Smooth muscle cell (in vitro differentiated cells): Measurements from ENCODE around the gene DEFB131B. TPM values are rescaled to one million over a fixed set of nuclear protein-coding genes. Genes with fewer than 3 reads are reported as not detected.
"Not testable (repeated sequence)": the region's sequence is repeated elsewhere in the genome, so short reads cannot be mapped to it uniquely, and the experiment has no call there.

ENCODE experiments used
- DNase-seq: peaks from one replicate; lab custom pipeline; 2025; ENCODE audit not compliant: unreplicated experiment; lab: John Stamatoyannopoulos, UW
- H2AFZ ChIP-seq: fragments of 200-600 bp; sonication (generic); 2 replicates; pipeline ENCODE4 v1.6.0; 2016; ENCODE audit warnings: antibody characterized with exemption, low read depth, mild to moderate bottlenecking
- H3F3A ChIP-seq: fragments of 200-600 bp; sonication (generic); 2 replicates; pipeline ENCODE4 v1.6.0; 2017; ENCODE audit warnings: antibody characterized with exemption, low read depth
- H3K27ac ChIP-seq: fragments of 200-600 bp; sonication (generic); 2 replicates; pipeline ENCODE4 v1.5.1; 2016; ENCODE audit warnings: low read depth, mild to moderate bottlenecking
- H3K27me3 ChIP-seq: fragments of 200-600 bp; sonication (generic); 2 replicates; pipeline ENCODE4 v1.6.1; 2016; ENCODE audit warnings: low read depth, mild to moderate bottlenecking
- H3K36me3 ChIP-seq: fragments of 200-600 bp; sonication (generic); 2 replicates; pipeline ENCODE4 v1.5.1; 2016; ENCODE audit warnings: low read depth
- H3K4me1 ChIP-seq: fragments of 200-600 bp; sonication (generic); 2 replicates; pipeline ENCODE4 v1.5.1; 2016; ENCODE audit warnings: low read depth
- H3K4me2 ChIP-seq: fragments of 200-600 bp; sonication (generic); 2 replicates; pipeline ENCODE4 v1.6.0; 2016; ENCODE audit warnings: mild to moderate bottlenecking
- H3K4me3 ChIP-seq: fragments of 200-600 bp; sonication (generic); 2 replicates; pipeline ENCODE4 v1.5.1; 2016; ENCODE audit warnings: mild to moderate bottlenecking
- H3K79me2 ChIP-seq: fragments of 200-600 bp; sonication (generic); 2 replicates; pipeline ENCODE4 v1.6.0; 2016; ENCODE audit warnings: low read depth, mild to moderate bottlenecking
- H3K9ac ChIP-seq: fragments of 200-600 bp; sonication (generic); 2 replicates; pipeline ENCODE4 v1.6.0; 2016; ENCODE audit warnings: low read depth
- H3K9me3 ChIP-seq: fragments of 200-600 bp; sonication (generic); replicated peaks from 2 replicates; pipeline ENCODE4 v1.5.1; 2016; ENCODE audit warnings: low read depth
- H4K20me1 ChIP-seq: fragments of 200-600 bp; sonication (generic); 2 replicates; pipeline ENCODE4 v1.6.0; 2016; ENCODE audit warnings: low read depth
- CTCF ChIP-seq: fragments of 200-600 bp; sonication (generic); IDR thresholded peaks from 2 replicates; pipeline ENCODE4 v1.5.1; 2017; ENCODE audit warnings: borderline replicate concordance, mild to moderate bottlenecking, antibody characterized with exemption; ENCODE audit not compliant: insufficient read depth, poor library complexity, severe bottlenecking
- WGBS: methylation state at CpG from one replicate; pipeline ENCODE4 v1.1.7; 2016; ENCODE audit warnings: low lambda C conversion rate; 5-methylcytosine and 5-hydroxymethylcytosine counted together
- polyA plus RNA-seq: library from polyadenylated mRNA; unstranded; fragments of >200 nt; fragmentation: Nextera tagmentation; extraction: Ambion mirVana; gene quantifications from 2 replicates; pipeline ENCODE4 v1.2.1, GENCODE V29; 2016
- total RNA-seq: library from RNA; depleted of rRNA; stranded (reverse); fragments of >200 nt; gene quantifications from 2 replicates; pipeline ENCODE4 v1.2.3, GENCODE V29; 2014

Gene DEFB131B
- total and polyA plus RNA-seq, 2 experiments from 2014 or later = not detected

GRCh38 chr11:71870661-71871060, 7.6 kb upstream of the DEFB131B start:
- not testable (repeated sequence) for H3K4me3 ChIP-seq, H3F3A ChIP-seq, DNase-seq, H3K27ac ChIP-seq, H3K36me3 ChIP-seq, H3K4me2 ChIP-seq, H2AFZ ChIP-seq, H3K9ac ChIP-seq, H3K9me3 ChIP-seq, H3K4me1 ChIP-seq, H3K27me3 ChIP-seq, H3K79me2 ChIP-seq, H4K20me1 ChIP-seq

- not testable (repeated sequence) for H3F3A ChIP-seq, H3K9ac ChIP-seq, H3K79me2 ChIP-seq, H3K4me2 ChIP-seq, H3K9me3 ChIP-seq, H2AFZ ChIP-seq, H4K20me1 ChIP-seq, DNase-seq, H3K27ac ChIP-seq, H3K36me3 ChIP-seq, H3K4me1 ChIP-seq, H3K27me3 ChIP-seq, H3K4me3 ChIP-seq
- 91% methylated on average over 2 of the region's 2 CpGs for WGBS
Measured at GRCh38 chr11:71876262-71876661, 2.0 kb upstream of the DEFB131B start.

GRCh38 chr11:71885806-71886205, 7.6 kb downstream of the DEFB131B start:
- not testable (repeated sequence) for H3K4me1 ChIP-seq, H3K4me2 ChIP-seq, H2AFZ ChIP-seq, H3K9me3 ChIP-seq, H3K4me3 ChIP-seq, H3K79me2 ChIP-seq, H3K27me3 ChIP-seq, H4K20me1 ChIP-seq, DNase-seq, H3K27ac ChIP-seq, H3F3A ChIP-seq, H3K36me3 ChIP-seq, H3K9ac ChIP-seq
- WGBS = 97% methylated on average over 12 of the region's 12 CpGs

- not testable (repeated sequence) for H3K4me2 ChIP-seq, H3K36me3 ChIP-seq, H4K20me1 ChIP-seq, H3K27ac ChIP-seq, H3K27me3 ChIP-seq, H3F3A ChIP-seq, H3K4me1 ChIP-seq, H3K79me2 ChIP-seq, H3K4me3 ChIP-seq, DNase-seq, H3K9me3 ChIP-seq, H2AFZ ChIP-seq, H3K9ac ChIP-seq
- 83% methylated on average over 14 of the region's 14 CpGs for WGBS
Measured at GRCh38 chr11:71888335-71889010, 10.2 kb downstream of the DEFB131B start.

DNA sequence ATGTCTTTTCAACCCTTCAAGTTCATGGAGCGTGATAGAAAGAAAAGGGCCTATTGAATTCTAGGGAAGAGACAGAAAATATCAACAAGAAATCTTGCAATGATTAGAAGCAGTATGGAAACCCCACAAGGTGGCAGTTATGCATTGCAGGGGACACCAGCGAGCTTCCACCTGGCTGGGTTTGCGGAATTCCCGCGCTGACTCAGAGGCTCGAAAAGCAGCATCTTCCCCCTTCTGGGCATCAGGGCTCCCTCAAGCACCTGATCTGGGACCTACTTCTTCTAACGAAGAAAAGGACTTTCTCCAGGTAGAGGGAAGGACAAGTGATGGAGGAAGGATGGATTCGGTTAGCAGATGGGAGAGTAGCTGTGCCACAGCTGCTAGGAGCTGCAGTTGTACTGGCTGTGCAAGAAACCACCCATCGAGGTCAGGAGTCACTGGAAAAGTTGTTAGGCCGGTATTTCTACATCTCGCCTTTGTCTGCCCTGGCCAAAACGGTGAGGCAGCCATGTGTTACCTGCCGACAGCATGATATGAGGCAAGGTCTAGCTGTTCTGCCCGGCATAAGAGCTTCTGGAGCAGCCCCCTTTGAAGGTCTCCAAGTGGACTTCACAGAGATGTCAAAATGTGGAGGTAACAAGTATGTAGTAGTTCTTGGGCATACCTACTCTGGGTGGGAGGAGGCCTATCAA, 11.1 kb downstream of the DEFB131B start:
- not testable (repeated sequence) for H3K27me3 ChIP-seq, H3K9me3 ChIP-seq, H3K36me3 ChIP-seq, H3K4me2 ChIP-seq, H3K4me1 ChIP-seq, DNase-seq, H3K27ac ChIP-seq, H3F3A ChIP-seq, H4K20me1 ChIP-seq, H3K9ac ChIP-seq, H3K79me2 ChIP-seq, H2AFZ ChIP-seq, H3K4me3 ChIP-seq
- 75% methylated on average over 14 of the region's 14 CpGs for WGBS

- Histone ChIP-seq H3K9ac (no peak overlapping the region), H3K27ac (no peak overlapping the region), H4K20me1 (no peaks in the 10 kb centered on the region), H3F3A (no peaks in the 10 kb centered on the region), H2AFZ (no peak overlapping the region), H3K4me2 (no peak overlapping the region), H3K4me3 (no peak overlapping the region), H3K79me2 (no peaks in the 10 kb centered on the region), H3K27me3 (no peaks in the 10 kb centered on the region), H3K9me3 (no peaks in the 10 kb centered on the region), H3K36me3 (no peaks in the 10 kb centered on the region), H3K4me1 (no peaks in the 10 kb centered on the region)
- no peak for DNase-seq
- 96% methylated on average over 12 of the region's 12 CpGs for WGBS
- no peak for TF ChIP-seq CTCF
Measured at GRCh38 chr11:71895961-71896360, 17.7 kb downstream of the DEFB131B start.

DNA sequence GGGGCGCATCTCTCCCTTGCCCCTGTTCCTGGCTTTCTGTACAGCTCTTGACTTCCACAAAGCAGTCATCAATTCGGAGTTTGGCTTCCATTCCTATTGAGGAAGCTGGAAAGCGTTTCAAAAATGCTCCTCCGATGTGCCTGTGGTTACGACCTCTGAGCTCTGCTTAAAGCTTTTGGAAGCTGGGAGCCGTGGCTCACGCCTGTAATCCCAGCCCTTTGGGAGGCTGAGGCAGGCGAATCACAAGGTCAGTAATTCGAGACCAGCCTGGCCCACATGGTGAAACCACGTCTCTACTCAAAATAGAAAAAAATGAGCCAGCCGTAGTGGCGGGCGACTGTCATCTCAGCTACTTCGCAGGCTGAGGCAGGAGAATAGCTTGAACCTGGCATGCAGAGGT, 22.9 kb downstream of the DEFB131B start:
- H3K27ac ChIP-seq, H4K20me1 ChIP-seq, H3K9ac ChIP-seq, H3K4me2 ChIP-seq, H2AFZ ChIP-seq, H3K9me3 ChIP-seq, DNase-seq, H3K4me3 ChIP-seq, H3F3A ChIP-seq, H3K79me2 ChIP-seq, H3K4me1 ChIP-seq, H3K36me3 ChIP-seq, H3K27me3 ChIP-seq: not testable (repeated sequence)
- 46% methylated on average over 14 of the region's 14 CpGs for WGBS
